Pulmonary artery endothelial cell (primary cell): ENCODE measurements around the gene NOTCH4. TPM values are rescaled to one million over a fixed set of nuclear protein-coding genes. Genes with fewer than 3 reads are reported as not detected.
"Not testable (repeated sequence)": the region's sequence is repeated elsewhere in the genome, so short reads cannot be mapped to it uniquely, and the experiment has no call there.

Experiments
- DNase-seq: peaks from one replicate; pipeline ENCODE4 v3.0.0-alpha.2; 2011; ENCODE audit warnings: low read depth, low spot score
- total RNA-seq: library from RNA; depleted of rRNA; stranded (reverse); fragments of >200 nt; gene quantifications from 2 replicates; pipeline ENCODE4 v1.2.3, GENCODE V29; 2014

Gene NOTCH4
- total RNA-seq, 1 donor from 2014 or later, result 25.0 TPM

- DNase-seq, result no peak
These were observed 5.7 kb downstream of the NOTCH4 start for GRCh38 chr6:32218167-32218566.

- DNase-seq, result no peak
These were observed 6.9 kb downstream of the NOTCH4 start for GRCh38 chr6:32216998-32217397.

GRCh38 chr6:32216285-32216684 is 7.6 kb downstream of the NOTCH4 start:
- DNase-seq, result no peak

- no peak for DNase-seq
These were observed 8.2 kb downstream of the NOTCH4 start for GRCh38 chr6:32215617-32216016.

GRCh38 chr6:32214126-32214525 is 9.7 kb downstream of the NOTCH4 start:
- no peak for DNase-seq

- DNase-seq, result no peak
These were observed 10.2 kb downstream of the NOTCH4 start for GRCh38 chr6:32213649-32214048.

- DNase-seq, result no peak
These were observed 11.6 kb downstream of the NOTCH4 start for GRCh38 chr6:32212076-32212760.

- DNase-seq, result not testable (repeated sequence)
These were observed 12.4 kb downstream of the NOTCH4 start for GRCh38 chr6:32211432-32211831.

GRCh38 chr6:32210191-32210601 is 13.7 kb downstream of the NOTCH4 start:
- DNase-seq, result no peak

- DNase-seq, result no peak
These were observed 14.9 kb downstream of the NOTCH4 start for GRCh38 chr6:32208996-32209395.

- no peak for DNase-seq
These were observed 19.6 kb downstream of the NOTCH4 start for GRCh38 chr6:32204268-32204715.

- no peak for DNase-seq
These were observed 20.2 kb downstream of the NOTCH4 start for GRCh38 chr6:32203426-32204267.

- no peak for DNase-seq
These were observed 21.7 kb downstream of the NOTCH4 start for GRCh38 chr6:32202186-32202585.

GRCh38 chr6:32200711-32201475 is 23.0 kb downstream of the NOTCH4 start:
- no peak for DNase-seq

GRCh38 chr6:32198866-32199265 is 25.0 kb downstream of the NOTCH4 start:
- DNase-seq, result no peak

GRCh38 chr6:32198345-32198696 is 25.5 kb downstream of the NOTCH4 start:
- DNase-seq, result no peak

GRCh38 chr6:32196682-32197616 is 26.9 kb downstream of the NOTCH4 start:
- DNase-seq, result no peak

- DNase-seq, result peak; percentile 99
These were observed 27.8 kb downstream of the NOTCH4 start for GRCh38 chr6:32195902-32196681.

GRCh38 chr6:32195652-32195901 is 28.3 kb downstream of the NOTCH4 start:
- no peak for DNase-seq
